Activated CD4-positive, alpha-beta memory T cell treated with anti-CD3 and anti-CD28 coated beads for 36 hours (primary cell): ENCODE measurements around the gene RERG. TPM values are rescaled to one million over a fixed set of nuclear protein-coding genes. Genes with fewer than 3 reads are reported as not detected.

Experiments
- CTCF ChIA-PET: fragments of 350-600 bp; sonication (Branson Sonifier 250); formaldehyde crosslinking; loops from one replicate; lab custom pipeline; 2021; ENCODE audit warnings: antibody characterized with exemption, inconsistent platforms; lab: Charles Lee
- POLR2A ChIA-PET: fragments of 350-600 bp; sonication (Branson Sonifier 250); formaldehyde crosslinking; loops from one replicate; lab custom pipeline; 2021; ENCODE audit warnings: antibody characterized with exemption; lab: Charles Lee
- DNase-seq: peaks from one replicate; pipeline ENCODE4 v3.0.0-alpha.2; 2020
- H3K27ac Mint-ChIP-seq: one replicate; pipeline ENCODE4 v1.8.0; 2021; ENCODE audit warnings: mixed read lengths
- H3K27me3 Mint-ChIP-seq: one replicate; pipeline ENCODE4 v1.8.0; 2021; ENCODE audit warnings: mixed read lengths
- H3K36me3 Mint-ChIP-seq: one replicate; pipeline ENCODE4 v1.8.0; 2021; ENCODE audit warnings: mixed read lengths
- H3K4me1 Mint-ChIP-seq: one replicate; pipeline ENCODE4 v1.8.0; 2021; ENCODE audit warnings: low read depth, mixed read lengths
- H3K4me3 Mint-ChIP-seq: one replicate; pipeline ENCODE4 v1.8.0; 2021; ENCODE audit warnings: mild to moderate bottlenecking, mixed read lengths
- H3K9me3 Mint-ChIP-seq: one replicate; pipeline ENCODE4 v1.8.0; 2021; ENCODE audit warnings: mixed read lengths
- intact Hi-C: fragments of 100-400 bp; cut with micrococcal nuclease; formaldehyde crosslinking; loops from one replicate; pipeline ENCODE4 v1.15.1; 2023
- total RNA-seq, 2 experiments: library from RNA; stranded (reverse); gene quantifications; one replicate each; pipeline ENCODE4 v1.2.3, GENCODE V29; 2021

The RERG gene
- total RNA-seq, 2 experiments from 2014 or later, result not detected

DNA sequence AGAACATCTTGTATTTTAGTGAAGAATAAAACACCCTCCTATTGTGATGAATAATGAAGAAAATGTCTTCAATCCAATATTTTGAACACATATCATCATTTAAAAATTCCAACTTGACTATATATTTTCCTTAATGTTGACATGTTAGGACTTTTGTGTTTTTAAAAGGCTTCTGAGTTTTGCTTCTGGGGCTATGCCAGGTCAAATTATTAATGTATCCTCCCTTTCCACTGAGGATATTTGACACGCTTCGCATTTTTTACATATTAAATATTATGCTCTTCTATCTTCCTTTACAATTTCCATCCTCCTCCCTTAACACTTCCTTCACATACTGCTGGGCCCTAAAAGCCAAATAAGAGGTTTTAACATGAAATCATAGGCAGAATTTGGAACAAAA is 20.6 kb downstream of the RERG start:
- intact Hi-C loops, result no loop called here
- no peaks in the 10 kb centered on the region for H3K9me3 Mint-ChIP-seq
- POLR2A ChIA-PET, result no interaction called here
- no peaks in the 10 kb centered on the region for H3K27me3 Mint-ChIP-seq
- H3K27ac Mint-ChIP-seq, result no peak overlapping the region
- CTCF ChIA-PET, result no interaction called here
- no peaks in the 10 kb centered on the region for H3K4me1 Mint-ChIP-seq
- no peak for DNase-seq
- H3K36me3 Mint-ChIP-seq, result no peaks in the 10 kb centered on the region
- no peak overlapping the region for H3K4me3 Mint-ChIP-seq

DNA sequence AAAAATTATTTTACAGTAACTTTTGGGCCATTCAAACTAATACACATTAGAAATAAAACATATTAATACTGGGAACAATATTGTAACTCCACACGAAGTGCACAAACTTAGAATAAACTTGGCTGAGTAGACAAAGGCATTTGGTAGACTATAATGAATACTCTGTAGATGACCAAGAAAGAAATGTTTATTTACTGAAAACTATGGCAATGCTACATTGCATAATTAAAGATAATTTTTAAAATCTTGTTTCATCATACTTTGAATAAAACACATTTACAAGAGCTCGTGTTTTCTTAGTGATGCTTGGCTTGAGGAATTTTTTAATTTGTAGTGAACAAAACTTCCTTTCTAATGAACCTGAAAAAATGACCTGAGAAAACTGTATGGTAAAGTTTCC is 21.3 kb downstream of the RERG start:
- Mint-ChIP-seq H3K36me3 (no peaks in the 10 kb centered on the region), H3K9me3 (no peaks in the 10 kb centered on the region), H3K27ac (no peak overlapping the region), H3K4me1 (no peaks in the 10 kb centered on the region), H3K27me3 (no peaks in the 10 kb centered on the region), H3K4me3 (no peak overlapping the region)
- CTCF ChIA-PET, result no interaction called here
- POLR2A ChIA-PET, result no interaction called here
- no peak for DNase-seq
- intact Hi-C loops, result no loop called here

DNA sequence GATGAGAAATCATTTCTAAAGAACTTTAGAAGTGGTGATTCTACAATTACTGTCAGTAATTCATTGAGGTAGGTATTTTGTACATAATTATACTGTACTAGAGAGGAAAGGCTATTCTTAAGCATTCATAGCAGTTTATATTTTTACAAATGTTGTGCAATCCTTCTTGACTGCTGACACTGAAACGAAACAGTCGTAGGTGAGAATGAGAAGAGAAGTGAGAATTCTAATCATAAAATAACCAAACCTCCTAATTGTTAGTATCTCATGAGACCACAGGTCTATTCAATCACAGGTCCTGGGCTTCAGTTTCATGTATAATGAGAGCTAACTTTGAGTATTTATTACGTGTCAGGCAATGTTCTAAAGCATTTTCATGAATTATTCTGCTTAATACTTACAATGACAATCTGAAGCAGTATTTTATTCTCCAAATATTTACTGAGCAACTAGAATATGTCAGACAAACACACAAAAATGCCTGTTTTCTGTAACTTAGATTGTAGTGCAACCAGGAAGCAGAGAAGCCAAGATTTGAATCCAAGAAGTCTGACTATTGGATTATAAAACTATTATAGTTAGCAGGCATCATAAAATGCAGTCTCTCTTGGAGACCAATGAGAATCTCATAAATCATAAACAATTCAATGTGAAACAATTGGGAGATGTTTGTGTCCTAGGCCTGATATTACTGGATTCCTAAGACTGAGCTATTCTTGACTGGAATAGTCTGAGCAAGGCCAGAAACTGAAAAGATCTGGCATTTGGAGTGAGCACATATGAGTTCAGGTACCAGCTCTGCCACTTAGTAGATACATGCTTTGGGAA is 24.3 kb downstream of the RERG start:
- Mint-ChIP-seq H3K9me3 (no peaks in the 10 kb centered on the region), H3K36me3 (no peaks in the 10 kb centered on the region), H3K4me3 (no peak overlapping the region), H3K4me1 (no peaks in the 10 kb centered on the region), H3K27ac (no peak overlapping the region), H3K27me3 (no peaks in the 10 kb centered on the region)
- ChIA-PET POLR2A (no interaction called here), CTCF (interaction anchor here (1.8 kb wide), 1 partner anchor 24 kb away, joined by 6 read pairs; the partner anchor contains the start of gene RERG)
- intact Hi-C loops, result no loop called here
- no peak for DNase-seq

DNA sequence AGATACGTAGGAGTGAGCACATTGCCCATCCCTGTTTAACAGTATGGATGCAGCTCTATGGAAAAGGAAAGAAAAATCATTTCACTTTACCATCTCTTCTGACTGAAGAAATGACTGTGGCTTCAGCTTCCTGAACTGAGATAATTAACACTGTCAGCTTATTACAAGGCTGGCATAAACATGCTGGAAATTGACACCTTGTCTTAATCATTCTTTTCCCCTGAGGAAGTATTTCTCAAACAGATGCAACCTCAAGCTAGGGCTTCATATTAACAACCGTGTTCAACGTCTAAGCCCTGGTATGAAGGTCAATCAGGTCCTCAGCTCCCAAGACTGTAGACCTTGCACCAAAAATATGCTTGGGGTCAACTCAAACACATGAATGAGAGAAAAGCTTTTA is 25.0 kb downstream of the RERG start:
- Mint-ChIP-seq H3K9me3 (no peaks in the 10 kb centered on the region), H3K27me3 (no peaks in the 10 kb centered on the region), H3K4me3 (no peak overlapping the region), H3K36me3 (no peaks in the 10 kb centered on the region), H3K4me1 (no peaks in the 10 kb centered on the region), H3K27ac (no peak overlapping the region)
- no peak for DNase-seq
- ChIA-PET CTCF (interaction anchor here (1.8 kb wide), 1 partner anchor 25 kb away, joined by 6 read pairs; the partner anchor contains the start of gene RERG), POLR2A (no interaction called here)
- intact Hi-C loops, result no loop called here

DNA sequence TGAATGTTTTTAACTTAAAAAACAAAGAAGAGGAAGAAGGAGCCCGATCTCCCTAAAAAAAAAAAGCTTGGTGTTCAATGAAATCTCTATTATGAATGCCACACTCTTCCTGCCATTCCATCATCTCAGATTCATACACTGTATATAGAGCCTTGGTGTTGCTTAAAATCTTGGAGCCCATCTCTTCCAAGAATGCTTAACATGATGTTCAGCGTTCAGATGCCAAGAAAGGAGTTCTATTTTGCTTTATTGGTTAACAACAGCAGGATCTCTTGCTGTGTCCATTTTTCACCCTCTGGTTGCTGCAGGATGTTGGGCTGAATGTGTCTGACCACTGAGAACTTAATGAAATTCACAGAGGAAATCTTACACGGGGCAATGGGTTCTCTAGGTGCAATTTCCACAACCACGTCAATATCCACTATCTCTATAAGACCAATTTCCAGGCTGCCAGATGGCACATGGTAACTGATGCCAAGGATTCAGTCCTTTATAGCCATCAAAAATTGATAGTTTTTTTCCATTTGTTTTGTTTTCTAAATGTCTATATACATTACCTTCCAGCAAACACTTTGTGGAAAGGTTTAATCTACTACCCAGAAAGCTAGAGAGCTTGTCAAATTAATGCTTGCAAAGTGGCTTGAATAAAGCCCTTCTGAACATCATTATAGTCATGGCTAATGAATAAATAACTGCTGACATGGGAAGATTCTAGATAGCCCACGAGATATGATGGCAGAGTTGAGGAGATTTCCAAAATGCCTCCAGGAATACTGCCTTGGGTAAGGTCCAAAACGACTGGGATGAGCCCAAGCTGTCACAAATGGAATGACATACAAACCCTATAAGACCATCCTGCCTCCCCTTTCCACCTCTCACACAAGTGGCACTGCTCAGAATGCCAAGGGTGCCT is 26.5 kb downstream of the RERG start:
- POLR2A ChIA-PET, result no interaction called here
- intact Hi-C loops, result no loop called here
- no peak overlapping the region for H3K27ac Mint-ChIP-seq
- H3K4me3 Mint-ChIP-seq, result no peak overlapping the region
- no peaks in the 10 kb centered on the region for H3K9me3 Mint-ChIP-seq
- CTCF ChIA-PET, result interaction anchor here (1.8 kb wide), 1 partner anchor 26 kb away, joined by 6 read pairs; the partner anchor contains the start of gene RERG
- DNase-seq, result no peak
- H3K4me1 Mint-ChIP-seq, result no peaks in the 10 kb centered on the region
- H3K27me3 Mint-ChIP-seq, result no peaks in the 10 kb centered on the region
- H3K36me3 Mint-ChIP-seq, result no peaks in the 10 kb centered on the region

DNA sequence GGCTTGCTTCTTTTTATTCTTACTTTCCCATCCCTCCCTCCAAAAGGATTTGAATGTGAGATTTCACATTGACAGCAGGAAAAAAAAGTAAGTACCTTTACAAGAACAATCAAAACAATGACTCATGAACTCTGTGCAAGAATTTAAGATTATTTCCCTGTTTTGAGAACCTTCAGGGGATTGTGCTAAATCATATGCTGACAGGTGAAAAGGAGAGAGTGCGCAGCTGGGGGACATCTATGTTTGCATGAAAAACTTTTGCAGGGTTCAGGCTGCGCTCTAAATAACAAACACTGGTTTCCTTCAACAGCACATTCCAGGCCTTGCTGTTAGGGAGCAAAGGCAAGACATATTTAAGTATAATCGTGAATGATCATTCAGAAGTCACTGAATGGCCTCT is 27.3 kb downstream of the RERG start:
- H3K36me3 Mint-ChIP-seq, result no peaks in the 10 kb centered on the region
- ChIA-PET POLR2A (no interaction called here), CTCF (no interaction called here)
- H3K27ac Mint-ChIP-seq, result no peak overlapping the region
- intact Hi-C loops, result no loop called here
- H3K9me3 Mint-ChIP-seq, result no peaks in the 10 kb centered on the region
- no peaks in the 10 kb centered on the region for H3K4me1 Mint-ChIP-seq
- no peak overlapping the region for H3K4me3 Mint-ChIP-seq
- no peak for DNase-seq
- no peaks in the 10 kb centered on the region for H3K27me3 Mint-ChIP-seq

DNA sequence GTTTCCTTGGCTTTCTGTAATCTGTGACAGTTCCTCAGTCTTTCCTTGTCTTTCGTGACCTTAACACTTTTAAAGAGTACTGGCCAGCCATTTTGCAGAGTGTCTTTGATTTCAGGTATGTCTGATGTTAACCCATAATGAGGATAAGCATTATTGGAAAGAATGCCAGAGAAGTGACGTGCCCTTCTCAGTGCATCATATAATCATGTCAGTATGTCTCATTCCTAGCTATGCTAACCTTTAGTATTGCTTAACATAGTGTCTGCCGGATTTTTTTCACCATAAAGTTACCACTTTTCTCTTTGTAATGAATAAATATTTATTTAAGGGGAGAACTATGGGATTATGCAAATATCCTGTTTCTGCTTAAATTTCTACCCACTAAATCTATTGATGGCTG is 28.5 kb downstream of the RERG start:
- H3K36me3 Mint-ChIP-seq, result no peaks in the 10 kb centered on the region
- H3K4me3 Mint-ChIP-seq, result no peak overlapping the region
- H3K27me3 Mint-ChIP-seq, result no peaks in the 10 kb centered on the region
- CTCF ChIA-PET, result no interaction called here
- no peaks in the 10 kb centered on the region for H3K9me3 Mint-ChIP-seq
- POLR2A ChIA-PET, result no interaction called here
- no peak overlapping the region for H3K27ac Mint-ChIP-seq
- no peak for DNase-seq
- no peaks in the 10 kb centered on the region for H3K4me1 Mint-ChIP-seq
- intact Hi-C loops, result no loop called here

DNA sequence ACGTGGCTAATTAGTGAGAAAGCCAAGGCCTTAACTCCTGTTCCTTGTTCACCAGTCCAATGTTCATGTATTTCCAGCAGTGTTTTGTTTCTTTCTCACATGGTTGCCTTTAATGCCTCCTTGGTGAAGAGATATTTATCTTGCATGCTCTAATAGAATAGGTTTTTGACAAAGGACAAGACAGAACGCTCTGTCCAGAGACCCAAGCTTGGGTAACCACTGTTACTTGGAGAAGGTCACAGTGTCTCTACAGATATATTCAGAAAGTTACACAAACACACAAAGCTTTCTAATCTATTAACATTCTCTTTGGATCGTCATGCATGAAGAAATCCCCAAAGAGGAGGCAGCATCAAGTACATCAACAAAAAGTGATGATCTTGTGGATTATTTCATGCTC is 33.1 kb downstream of the RERG start:
- DNase-seq, result no peak
- H3K27me3 Mint-ChIP-seq, result no peaks in the 10 kb centered on the region
- no peaks in the 10 kb centered on the region for H3K36me3 Mint-ChIP-seq
- no peaks in the 10 kb centered on the region for H3K9me3 Mint-ChIP-seq
- H3K4me1 Mint-ChIP-seq, result no peaks in the 10 kb centered on the region
- no peak overlapping the region for H3K27ac Mint-ChIP-seq
- no peak overlapping the region for H3K4me3 Mint-ChIP-seq
- ChIA-PET CTCF (no interaction called here), POLR2A (no interaction called here)
- intact Hi-C loops, result no loop called here

DNA sequence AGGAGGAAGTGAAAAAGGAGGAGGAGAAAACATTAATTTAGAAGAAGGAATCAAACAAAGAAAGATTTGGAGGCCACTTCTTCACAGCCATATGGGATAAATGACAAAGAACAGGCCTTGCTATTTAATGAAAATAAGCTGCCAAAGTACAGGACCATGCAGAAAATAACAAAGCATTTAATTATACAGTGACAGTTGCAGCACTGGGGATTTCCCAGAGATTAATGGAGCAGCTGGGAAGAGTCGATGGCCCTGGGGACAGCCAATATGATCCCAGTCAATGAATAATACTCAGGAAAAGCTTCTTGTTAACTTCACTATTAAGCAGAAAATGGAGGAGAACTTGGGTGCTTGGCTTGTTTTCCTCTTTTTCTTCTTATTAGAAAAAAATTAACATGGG is 34.6 kb downstream of the RERG start:
- POLR2A ChIA-PET, result no interaction called here
- no peak for DNase-seq
- CTCF ChIA-PET, result interaction anchor here (1.0 kb wide), 1 partner anchor 35 kb away, joined by 3 read pairs; the partner anchor contains the start of gene RERG
- H3K27me3 Mint-ChIP-seq, result no peaks in the 10 kb centered on the region
- no peak overlapping the region for H3K27ac Mint-ChIP-seq
- no peak overlapping the region for H3K4me3 Mint-ChIP-seq
- H3K4me1 Mint-ChIP-seq, result no peaks in the 10 kb centered on the region
- H3K9me3 Mint-ChIP-seq, result no peaks in the 10 kb centered on the region
- H3K36me3 Mint-ChIP-seq, result no peaks in the 10 kb centered on the region
- intact Hi-C loops, result no loop called here

DNA sequence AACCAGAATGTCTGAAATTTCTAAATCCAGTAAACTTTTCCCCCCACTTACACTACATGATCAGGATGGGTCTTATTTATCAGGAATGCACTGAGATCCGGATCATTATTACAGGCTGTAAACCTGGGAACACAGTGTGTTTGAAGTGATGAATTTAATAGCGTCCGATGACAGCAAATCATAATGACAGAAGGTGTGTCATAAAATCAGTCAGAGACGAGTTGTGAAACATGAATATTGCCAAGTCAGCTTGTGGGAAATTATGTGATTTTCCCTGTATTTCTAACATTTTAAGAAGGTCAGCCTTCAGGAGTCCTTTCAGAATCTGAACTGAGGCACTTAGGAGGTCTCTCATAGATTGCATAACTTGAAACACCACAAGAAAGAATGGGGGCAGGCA is 36.7 kb downstream of the RERG start:
- no peak overlapping the region for H3K4me3 Mint-ChIP-seq
- H3K9me3 Mint-ChIP-seq, result no peaks in the 10 kb centered on the region
- H3K27ac Mint-ChIP-seq, result no peak overlapping the region
- H3K36me3 Mint-ChIP-seq, result no peaks in the 10 kb centered on the region
- ChIA-PET CTCF (interaction anchor here (1.0 kb wide), 1 partner anchor 37 kb away, joined by 4 read pairs; the partner anchor contains the start of gene RERG), POLR2A (no interaction called here)
- H3K27me3 Mint-ChIP-seq, result no peaks in the 10 kb centered on the region
- DNase-seq, result no peak
- no peaks in the 10 kb centered on the region for H3K4me1 Mint-ChIP-seq
- intact Hi-C loops, result no loop called here

DNA sequence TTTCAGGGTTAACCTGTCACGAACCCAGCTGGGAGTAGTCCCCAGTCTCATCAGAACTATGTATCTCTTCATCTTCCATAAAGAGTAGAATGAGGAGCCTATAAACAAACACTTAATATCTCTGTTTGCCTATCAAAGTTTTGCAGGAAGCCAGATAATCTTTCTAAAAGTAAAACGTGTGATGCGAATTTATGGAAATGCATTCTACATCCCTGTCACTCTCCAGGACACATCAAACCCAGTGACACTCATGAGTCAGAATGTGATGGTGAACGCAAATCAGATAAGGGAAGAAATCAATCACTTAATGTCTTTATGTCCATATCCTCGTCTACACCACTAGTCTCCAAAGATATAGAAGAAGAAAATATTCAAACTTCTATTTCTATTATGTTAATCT is 37.4 kb downstream of the RERG start:
- Mint-ChIP-seq H3K27me3 (no peaks in the 10 kb centered on the region), H3K27ac (no peak overlapping the region), H3K4me1 (no peaks in the 10 kb centered on the region), H3K36me3 (no peaks in the 10 kb centered on the region), H3K4me3 (no peak overlapping the region), H3K9me3 (no peaks in the 10 kb centered on the region)
- ChIA-PET POLR2A (no interaction called here), CTCF (no interaction called here)
- DNase-seq, result no peak
- intact Hi-C loops, result no loop called here

DNA sequence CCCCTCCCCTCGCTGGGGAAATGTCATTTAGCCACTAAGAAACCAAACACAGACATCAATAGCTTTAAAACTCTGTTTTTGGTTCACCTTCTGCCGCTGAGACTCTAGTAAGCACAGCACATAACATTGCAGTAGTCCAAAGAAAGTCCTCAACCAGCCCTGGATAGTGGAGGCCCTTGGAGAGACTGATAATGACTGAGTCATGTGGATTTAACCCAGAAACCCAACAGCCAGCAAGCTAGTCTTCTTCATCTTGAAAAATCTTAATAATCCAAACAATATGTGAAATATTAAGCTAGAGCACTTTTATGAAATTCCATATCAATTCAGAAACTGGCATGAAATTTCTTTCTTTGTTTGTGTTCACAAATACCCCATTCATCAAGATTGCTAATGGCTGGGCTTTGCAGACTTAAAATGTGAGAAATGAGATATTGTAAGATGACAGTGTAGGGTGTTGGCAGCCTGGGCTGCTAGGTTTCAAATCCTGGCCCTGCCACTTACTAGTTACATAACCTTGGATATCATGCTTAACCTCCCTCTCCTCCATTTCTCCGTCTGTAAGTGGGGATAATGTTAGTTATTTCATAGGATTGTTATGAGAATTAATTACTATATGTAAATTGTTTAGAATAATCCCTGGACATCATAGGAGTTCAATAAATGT is 40.1 kb downstream of the RERG start:
- Mint-ChIP-seq H3K27me3 (peaks cover 5% of the 10 kb centered on the region), H3K27ac (no peak overlapping the region), H3K4me3 (no peak overlapping the region), H3K36me3 (no peaks in the 10 kb centered on the region), H3K9me3 (no peaks in the 10 kb centered on the region), H3K4me1 (no peaks in the 10 kb centered on the region)
- ChIA-PET POLR2A (no interaction called here), CTCF (interaction anchor here (0.6 to 1.0 kb wide), 2 partner anchors 40 to 73 kb away, joined by 3 to 4 read pairs; partner anchors contain the start of gene RERG)
- intact Hi-C loops, result loop anchor here (2.0 kb wide), 1 partner anchor 42 kb away; no protein-coding TSS in a partner anchor
- no peak for DNase-seq
